Hepatocyte (in vitro differentiated cells): Measurements from ENCODE around the gene ISOC1.

ENCODE experiments used
- EZH2 ChIP-seq: fragments of 200-600 bp; sonication (generic); IDR thresholded peaks from 2 replicates; pipeline ENCODE4 v1.6.1; 2016; ENCODE audit warnings: antibody characterized with exemption, mild to moderate bottlenecking, borderline replicate concordance
- EZH2phosphoT487 ChIP-seq: fragments of 200-600 bp; sonication (generic); IDR thresholded peaks from one replicate; pipeline ENCODE4 v1.6.1; 2018; ENCODE audit warnings: antibody characterized with exemption, mild to moderate bottlenecking, low read depth, moderate library complexity; ENCODE audit not compliant: unreplicated experiment, severe bottlenecking
- TF ChIP-seq, protein P1 (sequence below): fragments of 200-600 bp; sonication (generic); IDR thresholded peaks from 2 replicates; pipeline ENCODE4 v1.5.1; 2016; ENCODE audit warnings: antibody characterized with exemption, mild to moderate bottlenecking; ENCODE audit not compliant: poor library complexity

DNA sequence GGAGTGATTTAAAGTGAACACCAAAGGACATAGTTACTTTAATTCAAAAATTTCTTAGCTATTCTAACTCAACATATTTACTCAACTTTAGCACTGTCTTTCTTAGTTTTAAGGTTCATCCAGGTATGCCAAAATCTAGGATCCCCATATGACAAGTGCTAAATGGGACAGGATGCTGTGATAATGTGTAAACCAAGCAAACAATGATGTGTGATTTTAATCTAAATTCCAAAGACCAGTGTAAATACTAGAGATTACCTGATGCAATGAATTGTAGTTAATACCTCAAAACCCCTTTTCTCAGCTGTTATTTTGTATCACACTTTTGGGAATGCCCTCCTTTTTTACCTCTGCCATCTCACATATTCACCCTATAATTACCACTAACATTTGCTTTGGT is 26.8 kb upstream of the ISOC1 start:
- TF ChIP-seq EZH2 (no peak), EZH2phosphoT487 (no peak)
- TF ChIP-seq, protein P1, sequence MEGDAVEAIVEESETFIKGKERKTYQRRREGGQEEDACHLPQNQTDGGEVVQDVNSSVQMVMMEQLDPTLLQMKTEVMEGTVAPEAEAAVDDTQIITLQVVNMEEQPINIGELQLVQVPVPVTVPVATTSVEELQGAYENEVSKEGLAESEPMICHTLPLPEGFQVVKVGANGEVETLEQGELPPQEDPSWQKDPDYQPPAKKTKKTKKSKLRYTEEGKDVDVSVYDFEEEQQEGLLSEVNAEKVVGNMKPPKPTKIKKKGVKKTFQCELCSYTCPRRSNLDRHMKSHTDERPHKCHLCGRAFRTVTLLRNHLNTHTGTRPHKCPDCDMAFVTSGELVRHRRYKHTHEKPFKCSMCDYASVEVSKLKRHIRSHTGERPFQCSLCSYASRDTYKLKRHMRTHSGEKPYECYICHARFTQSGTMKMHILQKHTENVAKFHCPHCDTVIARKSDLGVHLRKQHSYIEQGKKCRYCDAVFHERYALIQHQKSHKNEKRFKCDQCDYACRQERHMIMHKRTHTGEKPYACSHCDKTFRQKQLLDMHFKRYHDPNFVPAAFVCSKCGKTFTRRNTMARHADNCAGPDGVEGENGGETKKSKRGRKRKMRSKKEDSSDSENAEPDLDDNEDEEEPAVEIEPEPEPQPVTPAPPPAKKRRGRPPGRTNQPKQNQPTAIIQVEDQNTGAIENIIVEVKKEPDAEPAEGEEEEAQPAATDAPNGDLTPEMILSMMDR, result no peak
